ENCODE measurements around the gene CHIT1.

CHIT1 gene

GRCh38 chr1:203175237-203175826 lies 54.1 kb downstream of the CHIT1 start, which contains the start of gene MYBPH:
Gene MYBPH, minus strand, starts transcription at chr1:203175826. Its CDS starts 71 bp downstream, at chr1:203175755.
- ATAC-seq = no peak
- TF ChIP-seq TSHZ2 (CRISPR knock-in tag; IDR thresholded peaks at IDR 0.05) (no peak), TCF4 (CRISPR knock-in tag; IDR thresholded peaks at IDR 0.05; ENCODE audit: borderline replicate concordance) (no peak), PATZ1 (CRISPR knock-in tag; IDR thresholded peaks at IDR 0.05; ENCODE audit: borderline replicate concordance) (no peak), ARNTL (CRISPR knock-in tag; IDR thresholded peaks at IDR 0.05; ENCODE audit: borderline replicate concordance, low read depth) (no peak), ISL1 (CRISPR knock-in tag; IDR thresholded peaks at IDR 0.05) (no peak), ZC3H10 (CRISPR knock-in tag; IDR thresholded peaks at IDR 0.05) (no peak), ESRRG (CRISPR knock-in tag; IDR thresholded peaks at IDR 0.05) (no peak), ZNF565 (CRISPR knock-in tag; conservative IDR thresholded peaks at IDR 0.05; ENCODE audit: low read depth) (no peak), CSDC2 (CRISPR knock-in tag; IDR thresholded peaks at IDR 0.05) (no peak), RARB (CRISPR knock-in tag; IDR thresholded peaks at IDR 0.05) (no peak), SNAI2 (CRISPR knock-in tag; IDR thresholded peaks at IDR 0.05) (no peak), PPARA (CRISPR knock-in tag; IDR thresholded peaks at IDR 0.05; ENCODE audit: borderline replicate concordance) (no peak), ZFP3 (CRISPR knock-in tag; IDR thresholded peaks at IDR 0.05) (no peak), ZNF70 (CRISPR knock-in tag; IDR thresholded peaks at IDR 0.05) (no peak), ZFP30 (CRISPR knock-in tag; IDR thresholded peaks at IDR 0.05) (no peak), CREB5 (CRISPR knock-in tag; IDR thresholded peaks at IDR 0.05; ENCODE audit: low read depth) (no peak), ZNF8 (CRISPR knock-in tag; IDR thresholded peaks at IDR 0.05) (no peak), TOX (CRISPR knock-in tag; IDR thresholded peaks at IDR 0.05; ENCODE audit: borderline replicate concordance) (no peak)
- TF ChIP-seq, protein P1, sequence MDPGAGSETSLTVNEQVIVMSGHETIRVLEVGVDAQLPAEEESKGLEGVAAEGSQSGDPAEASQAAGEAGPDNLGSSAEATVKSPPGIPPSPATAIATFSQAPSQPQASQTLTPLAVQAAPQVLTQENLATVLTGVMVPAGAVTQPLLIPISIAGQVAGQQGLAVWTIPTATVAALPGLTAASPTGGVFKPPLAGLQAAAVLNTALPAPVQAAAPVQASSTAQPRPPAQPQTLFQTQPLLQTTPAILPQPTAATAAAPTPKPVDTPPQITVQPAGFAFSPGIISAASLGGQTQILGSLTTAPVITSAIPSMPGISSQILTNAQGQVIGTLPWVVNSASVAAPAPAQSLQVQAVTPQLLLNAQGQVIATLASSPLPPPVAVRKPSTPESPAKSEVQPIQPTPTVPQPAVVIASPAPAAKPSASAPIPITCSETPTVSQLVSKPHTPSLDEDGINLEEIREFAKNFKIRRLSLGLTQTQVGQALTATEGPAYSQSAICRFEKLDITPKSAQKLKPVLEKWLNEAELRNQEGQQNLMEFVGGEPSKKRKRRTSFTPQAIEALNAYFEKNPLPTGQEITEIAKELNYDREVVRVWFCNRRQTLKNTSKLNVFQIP (CRISPR knock-in tag; IDR thresholded peaks at IDR 0.05; ENCODE audit: borderline replicate concordance, low read depth) = no peak

- TF ChIP-seq ZNF70 (CRISPR knock-in tag; IDR thresholded peaks at IDR 0.05) (no peak), CREB5 (CRISPR knock-in tag; IDR thresholded peaks at IDR 0.05; ENCODE audit: low read depth) (no peak), ZC3H10 (CRISPR knock-in tag; IDR thresholded peaks at IDR 0.05) (no peak), ISL1 (CRISPR knock-in tag; IDR thresholded peaks at IDR 0.05) (no peak), GLIS3 (CRISPR knock-in tag; IDR thresholded peaks at IDR 0.05) (no peak), ZFP30 (CRISPR knock-in tag; IDR thresholded peaks at IDR 0.05) (no peak), PATZ1 (CRISPR knock-in tag; IDR thresholded peaks at IDR 0.05; ENCODE audit: borderline replicate concordance) (no peak)
- ATAC-seq = no peak
These were observed 55.0 kb downstream of the CHIT1 start for GRCh38 chr1:203174324-203174985.
